Pancreas (tissue), 10 donors: ENCODE measurements around the gene CCM2. TPM values are rescaled to one million over a fixed set of nuclear protein-coding genes. Genes with fewer than 3 reads are reported as not detected.
A peak's percentile ranks its signal among the peaks of the same experiment; 100 is the strongest.
"Not testable (repeated sequence)": the region's sequence is repeated elsewhere in the genome, so short reads cannot be mapped to it uniquely, and the experiment has no call there.

Experiments
- ATAC-seq, 4 donors: fragments of 200-7000 bp; cut with Tn5 transposase; one replicate each; pipeline versions ENCODE4 v1.8.0 to v1.9.1; 2020; ENCODE audit warnings: mild to moderate bottlenecking in 4 of 4, moderate library complexity in 4 of 4
- DNase-seq, 6 donors: peaks; one replicate each; pipeline ENCODE4 v3.0.0-alpha.2; 2020
- FAIRE-seq: peaks from 2 replicates; lab custom pipeline; 2012; peaks lifted over from hg19 to GRCh38; lab: Jason Lieb, UNC
- H3K27ac ChIP-seq, 4 donors: fragments of 200-600 bp; sonication (generic); 1 replicate in 3 of 4; 2 replicates in 1 of 4; pipeline versions ENCODE4 v1.5.0 to v1.8.0; 2020
- H3K27me3 ChIP-seq, 4 donors: fragments of 200-600 bp; one replicate each; pipeline ENCODE4 v1.8.0; 2021
- H3K36me3 ChIP-seq, 3 donors: fragments of 200-600 bp; sonication (generic) in 1 of 3; one replicate each; pipeline versions ENCODE4 v1.5.0 to v1.8.0; 2020 to 2021
- H3K4me1 ChIP-seq, 3 donors: fragments of 200-600 bp; one replicate each; pipeline ENCODE4 v1.8.0; 2021
- H3K4me3 ChIP-seq, 4 donors: fragments of 200-600 bp; sonication (generic) in 2 of 4; one replicate each; pipeline versions ENCODE4 v1.5.0 to v1.8.0; 2020 to 2021
- H3K9me3 ChIP-seq, 4 donors: fragments of 200-600 bp; one replicate each; pipeline ENCODE4 v1.8.0; 2021
- CTCF ChIP-seq, 4 donors: fragments of 200-600 bp; sonication (generic) in 3 of 4; IDR thresholded peaks; one replicate each; pipeline versions ENCODE4 v1.5.0 to v1.8.0; 2021; ENCODE audit warnings: antibody characterized with exemption in 4 of 4
- whole genome bisulfite sequencing, 2 donors: extraction: QIAGEN DNeasy Blood & Tissue Kit; methylation state at CpG; one replicate each; pipeline ENCODE4 v1.1.7; 2013; 5-methylcytosine and 5-hydroxymethylcytosine counted together
- intact Hi-C, 3 donors: fragments of 100-400 bp; cut with DNase I; formaldehyde crosslinking; loops; one replicate each; pipeline versions ENCODE4 v1.11.1 to v1.14.2; 2022
- polyA plus RNA-seq, 2 donors: library from polyadenylated mRNA; stranded (reverse); fragments of 200-250 nt; gene quantifications; one replicate each; pipeline ENCODE4 v1.2.3, GENCODE V29; 2013
- total RNA-seq, 6 donors: library from RNA; stranded (reverse); fragmentation: NEBNext Ultra II Directional in 4 of 6; extraction: Animal tissue kit (Norgen Biotek cat#: 25700) in 4 of 6; gene quantifications; one replicate each; pipeline versions ENCODE4 v1.2.1 to v1.2.4, GENCODE V29; 2021 to 2023
- donor health status: healthy with polysubstance abuse.
- donor health status: DM: no; HTN: no; CAD: no; lungs with moderate emphysema.
- donor health status: DM: no; HTN: no; CAD: no.
- donor health status: control.
- donor health status: control.
- donor health status: Bipolar disorder and iron deficiency.
- donor health status: DM: yes; HTN: yes; CAD: no.
- donor health status: DM: no; HTN: no; CAD: no.
- donor health status: DM: no; HTN: no; CAD: no.
- donor health status: DM: yes; HTN: yes; CAD: no.

The CCM2 gene
- total and polyA plus RNA-seq, 8 donors = 13.4 to 33.7 (median 16.5) TPM

- 90 to 92% methylated on average over 1 of the region's 1 CpG for WGBS, 2 donors
- ATAC-seq = peak in 1 of 4 donors; percentile 34
- TF ChIP-seq CTCF (IDR thresholded peaks at IDR 0.05) = no peak
- Histone ChIP-seq H3K4me3 (no peak overlapping the region), H3K27ac (no peak overlapping the region), H3K4me1 (no peaks in the 10 kb centered on the region), H3K36me3 (no peaks in the 10 kb centered on the region), H3K9me3 (no peaks in the 10 kb centered on the region), H3K27me3 (no peaks in the 10 kb centered on the region)
- intact Hi-C loops = no loop called here
- FAIRE-seq = no peak
- DNase-seq = no peak
These were observed 33.4 kb downstream of the CCM2 start for GRCh38 chr7:45033261-45033930.

- Histone ChIP-seq H3K27ac (no peak overlapping the region), H3K9me3 (no peaks in the 10 kb centered on the region), H3K36me3 (peaks cover 0 to 2% (median 0%) of the 10 kb centered on the region in 3 donors), H3K4me1 (no peaks in the 10 kb centered on the region), H3K27me3 (no peaks in the 10 kb centered on the region), H3K4me3 (no peak overlapping the region)
- peak in 2 of 4 donors; percentile 30 to 38 for ATAC-seq
- no peak for DNase-seq
- FAIRE-seq = no peak
- no peak for TF ChIP-seq CTCF (IDR thresholded peaks at IDR 0.05)
- WGBS, 2 donors = 79 to 82% methylated on average over 4 of the region's 4 CpGs
- intact Hi-C loops = no loop called here
These were observed 33.9 kb downstream of the CCM2 start for GRCh38 chr7:45033931-45034290.

- H3K27me3 ChIP-seq, H3K27ac ChIP-seq, H3K9me3 ChIP-seq, H3K4me1 ChIP-seq, ATAC-seq, FAIRE-seq, DNase-seq, H3K36me3 ChIP-seq, H3K4me3 ChIP-seq, intact Hi-C loops: not testable (repeated sequence)
- WGBS, 2 donors = 79 to 99% methylated on average over 5 of the region's 5 CpGs
These were observed 34.7 kb downstream of the CCM2 start for GRCh38 chr7:45034710-45035109.

GRCh38 chr7:45035371-45035770 lies 35.4 kb downstream of the CCM2 start:
- ATAC-seq = no peak
- Histone ChIP-seq H3K36me3 (peaks cover 0 to 9% (median 0%) of the 10 kb centered on the region in 3 donors), H3K4me1 (no peaks in the 10 kb centered on the region), H3K27ac (no peak overlapping the region), H3K4me3 (no peak overlapping the region), H3K27me3 (no peaks in the 10 kb centered on the region), H3K9me3 (no peaks in the 10 kb centered on the region)
- intact Hi-C loops = no loop called here
- no peak for TF ChIP-seq CTCF (IDR thresholded peaks at IDR 0.05)
- no peak for DNase-seq
- WGBS, 2 donors = 82 to 84% methylated on average over 5 of the region's 5 CpGs
- no peak for FAIRE-seq

- Histone ChIP-seq H3K36me3 (peaks cover 0 to 9% (median 0%) of the 10 kb centered on the region in 3 donors), H3K27ac (no peak overlapping the region), H3K4me1 (no peaks in the 10 kb centered on the region), H3K27me3 (no peaks in the 10 kb centered on the region), H3K9me3 (no peaks in the 10 kb centered on the region), H3K4me3 (no peak overlapping the region)
- intact Hi-C loops = no loop called here
- ATAC-seq (no peak), DNase-seq (no peak), FAIRE-seq (no peak)
- WGBS, 2 donors = 69 to 71% methylated on average over 6 of the region's 6 CpGs
- TF ChIP-seq CTCF (IDR thresholded peaks at IDR 0.05) = no peak
These were observed 35.9 kb downstream of the CCM2 start for GRCh38 chr7:45035893-45036292.
